Astrocyte (in vitro differentiated cells and primary cell): ENCODE results near the gene SNX24.

Source experiments
- CTCF ChIP-seq: IDR thresholded peaks from 2 replicates; pipeline ENCODE4 v1.5.1; 2011; ENCODE audit warnings: low read depth, mild to moderate bottlenecking, inconsistent platforms, low read length, moderate library complexity; ENCODE audit not compliant: insufficient read depth
- EZH2 ChIP-seq: IDR thresholded peaks from 2 replicates; pipeline ENCODE4 v1.6.1; 2012; ENCODE audit warnings: mild to moderate bottlenecking, low read length, inconsistent platforms; ENCODE audit not compliant: insufficient read depth

- TF ChIP-seq CTCF (no peak), EZH2 (no peak)
Observed at GRCh38 chr5:122972877-122973276, 127.5 kb downstream of the SNX24 start.
